Left lung (tissue), 10 donors: ENCODE data around the gene ESR1. TPM values are rescaled to one million over a fixed set of nuclear protein-coding genes. Genes with fewer than 3 reads are reported as not detected.

Source experiments
- ATAC-seq: fragments of 200-7000 bp; cut with Tn5 transposase; one replicate; pipeline ENCODE4 v1.9.1; 2020; ENCODE audit warnings: moderate library complexity
- DNase-seq, 4 donors: peaks; one replicate each; pipeline ENCODE4 v3.0.0-alpha.2; 2013 to 2020
- H3K27ac ChIP-seq, 2 donors: fragments of 200-600 bp; sonication (generic) in 1 of 2; one replicate each; pipeline versions ENCODE4 v1.5.0 to v1.8.0; 2020 to 2021
- H3K27me3 ChIP-seq, 2 donors: fragments of 200-600 bp; sonication (generic) in 1 of 2; one replicate each; pipeline versions ENCODE4 v1.5.0 to v1.8.0; 2020 to 2021
- H3K36me3 ChIP-seq, 2 donors: fragments of 200-600 bp; sonication (generic) in 1 of 2; one replicate each; pipeline versions ENCODE4 v1.5.0 to v1.8.0; 2020 to 2021
- H3K4me1 ChIP-seq, 2 donors: fragments of 200-600 bp; one replicate each; pipeline ENCODE4 v1.8.0; 2021
- H3K4me3 ChIP-seq, 2 donors: fragments of 200-600 bp; sonication (generic) in 1 of 2; one replicate each; pipeline versions ENCODE4 v1.5.0 to v1.8.0; 2020 to 2021; ENCODE audit warnings: mild to moderate bottlenecking in 1 of 2
- H3K9me3 ChIP-seq, 2 donors: fragments of 200-600 bp; sonication (generic) in 1 of 2; one replicate each; pipeline versions ENCODE4 v1.5.0 to v1.8.0; 2020 to 2021
- CTCF ChIP-seq, 2 donors: fragments of 200-600 bp; sonication (generic) in 1 of 2; IDR thresholded peaks; one replicate each; pipeline versions ENCODE4 v1.5.0 to v1.8.0; 2021; ENCODE audit warnings: antibody characterized with exemption in 2 of 2
- intact Hi-C, 2 donors: fragments of 100-400 bp; cut with DNase I; formaldehyde crosslinking; loops; one replicate each; pipeline versions ENCODE4 v1.11.2 to v1.14.2; 2022
- polyA plus RNA-seq, 6 donors: library from polyadenylated mRNA; unstranded; fragments of 120-200 nt; gene quantifications; one replicate each; pipeline ENCODE4 v1.2.1, GENCODE V29; 2013; ENCODE audit not compliant: insufficient read length in 6 of 6
- total RNA-seq, 2 donors: library from RNA; stranded (reverse); fragmentation: NEBNext Ultra II Directional; extraction: Animal tissue kit (Norgen Biotek cat#: 25700); gene quantifications; one replicate each; pipeline ENCODE4 v1.2.1, GENCODE V29; 2021
- donor health status: DM: no; HTN: yes; CAD: no.
- donor health status: DM: no; HTN: no; CAD: no.

The ESR1 gene
- total and polyA plus RNA-seq, 8 donors = 0.91 to 2.7 (median 1.7) TPM

GRCh38 chr6:151811081-151811480 lies 3.6 kb downstream of the ESR1 start:
- no peaks in the 10 kb centered on the region for H3K36me3 ChIP-seq
- ATAC-seq (no peak), DNase-seq (no peak)
- intact Hi-C loops = no loop called here
- H3K9me3 ChIP-seq = no peaks in the 10 kb centered on the region
- no peak for TF ChIP-seq CTCF (IDR thresholded peaks at IDR 0.05)
- peaks cover 9 to 23% of the 10 kb centered on the region in 2 donors for H3K4me1 ChIP-seq
- no peak overlapping the region for H3K4me3 ChIP-seq
- H3K27me3 ChIP-seq = peaks cover 37 to 59% of the 10 kb centered on the region in 2 donors
- no peak overlapping the region for H3K27ac ChIP-seq

GRCh38 chr6:151813858-151814257 lies 6.4 kb downstream of the ESR1 start:
- ATAC-seq (no peak), DNase-seq (no peak)
- TF ChIP-seq CTCF (IDR thresholded peaks at IDR 0.05) = no peak
- peaks cover 14 to 33% of the 10 kb centered on the region in 2 donors for H3K27me3 ChIP-seq
- H3K9me3 ChIP-seq = no peaks in the 10 kb centered on the region
- intact Hi-C loops = no loop called here
- peaks cover 0 to 5% of the 10 kb centered on the region in 2 donors for H3K4me1 ChIP-seq
- no peak overlapping the region for H3K27ac ChIP-seq
- no peak overlapping the region for H3K4me3 ChIP-seq
- H3K36me3 ChIP-seq = no peaks in the 10 kb centered on the region

- Histone ChIP-seq H3K4me1 (peaks cover 0 to 3% of the 10 kb centered on the region in 2 donors), H3K27ac (no peak overlapping the region), H3K4me3 (no peak overlapping the region), H3K27me3 (peaks cover 6 to 25% of the 10 kb centered on the region in 2 donors), H3K36me3 (no peaks in the 10 kb centered on the region), H3K9me3 (no peaks in the 10 kb centered on the region)
- intact Hi-C loops = no loop called here
- no peak for TF ChIP-seq CTCF (IDR thresholded peaks at IDR 0.05)
- DNase-seq (no peak), ATAC-seq (no peak)
These were observed 7.1 kb downstream of the ESR1 start for GRCh38 chr6:151814614-151815013.

GRCh38 chr6:151822252-151823111 lies 15.0 kb downstream of the ESR1 start:
- no peak overlapping the region for H3K4me3 ChIP-seq
- no peaks in the 10 kb centered on the region for H3K9me3 ChIP-seq
- intact Hi-C loops = no loop called here
- no peak for ATAC-seq
- DNase-seq = no peak
- no peaks in the 10 kb centered on the region for H3K4me1 ChIP-seq
- no peak for TF ChIP-seq CTCF (IDR thresholded peaks at IDR 0.05)
- H3K27me3 ChIP-seq = no peaks in the 10 kb centered on the region
- H3K27ac ChIP-seq = no peak overlapping the region
- no peaks in the 10 kb centered on the region for H3K36me3 ChIP-seq

GRCh38 chr6:151826517-151827142 lies 19.1 kb downstream of the ESR1 start:
- TF ChIP-seq CTCF (IDR thresholded peaks at IDR 0.05) = no peak

More at GRCh38 chr6:151826517-151827142, 19.1 kb downstream of the ESR1 start:
- intact Hi-C loops = no loop called here
- Histone ChIP-seq H3K4me1 (no peaks in the 10 kb centered on the region), H3K27me3 (no peaks in the 10 kb centered on the region), H3K9me3 (no peaks in the 10 kb centered on the region), H3K36me3 (no peaks in the 10 kb centered on the region), H3K4me3 (no peak overlapping the region), H3K27ac (no peak overlapping the region)
- DNase-seq (no peak), ATAC-seq (no peak)
